Activated naive CD4-positive, alpha-beta T cell treated with anti-CD3 and anti-CD28 coated beads, Interleukin-2, amount 50 U/mL, for 16 hours (primary cell): ENCODE data around the gene ADCY1.

ENCODE experiments used
- DNase-seq: peaks from one replicate; pipeline ENCODE4 v3.0.0-alpha.2; 2020

Gene ADCY1

DNA sequence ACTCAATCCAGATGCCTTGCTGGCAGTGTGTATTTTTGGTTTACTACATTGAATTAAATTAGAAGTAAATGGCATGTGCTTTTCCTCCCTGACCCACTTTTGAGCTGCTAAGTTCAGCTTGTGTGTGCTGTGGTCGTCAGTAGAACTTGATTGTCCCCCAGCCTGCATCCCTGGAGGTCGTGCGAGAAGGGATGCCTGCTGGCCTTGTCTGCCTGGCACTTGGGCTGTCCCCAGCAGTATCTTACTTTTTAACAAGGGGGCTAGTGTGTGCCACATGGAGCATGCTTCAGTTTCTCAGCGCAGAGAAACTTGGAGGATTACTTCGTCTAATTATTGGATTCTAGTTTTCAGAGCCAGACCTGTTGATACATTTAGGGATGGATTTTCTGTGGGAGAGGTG, 80.2 kb downstream of the ADCY1 start:
- DNase-seq = no peak

- DNase-seq = no peak
Measured at GRCh38 chr7:45655539-45655938, 81.4 kb downstream of the ADCY1 start.

GRCh38 chr7:45656431-45656830, 82.3 kb downstream of the ADCY1 start:
- no peak for DNase-seq

GRCh38 chr7:45657136-45657889, 83.1 kb downstream of the ADCY1 start:
- no peak for DNase-seq

DNA sequence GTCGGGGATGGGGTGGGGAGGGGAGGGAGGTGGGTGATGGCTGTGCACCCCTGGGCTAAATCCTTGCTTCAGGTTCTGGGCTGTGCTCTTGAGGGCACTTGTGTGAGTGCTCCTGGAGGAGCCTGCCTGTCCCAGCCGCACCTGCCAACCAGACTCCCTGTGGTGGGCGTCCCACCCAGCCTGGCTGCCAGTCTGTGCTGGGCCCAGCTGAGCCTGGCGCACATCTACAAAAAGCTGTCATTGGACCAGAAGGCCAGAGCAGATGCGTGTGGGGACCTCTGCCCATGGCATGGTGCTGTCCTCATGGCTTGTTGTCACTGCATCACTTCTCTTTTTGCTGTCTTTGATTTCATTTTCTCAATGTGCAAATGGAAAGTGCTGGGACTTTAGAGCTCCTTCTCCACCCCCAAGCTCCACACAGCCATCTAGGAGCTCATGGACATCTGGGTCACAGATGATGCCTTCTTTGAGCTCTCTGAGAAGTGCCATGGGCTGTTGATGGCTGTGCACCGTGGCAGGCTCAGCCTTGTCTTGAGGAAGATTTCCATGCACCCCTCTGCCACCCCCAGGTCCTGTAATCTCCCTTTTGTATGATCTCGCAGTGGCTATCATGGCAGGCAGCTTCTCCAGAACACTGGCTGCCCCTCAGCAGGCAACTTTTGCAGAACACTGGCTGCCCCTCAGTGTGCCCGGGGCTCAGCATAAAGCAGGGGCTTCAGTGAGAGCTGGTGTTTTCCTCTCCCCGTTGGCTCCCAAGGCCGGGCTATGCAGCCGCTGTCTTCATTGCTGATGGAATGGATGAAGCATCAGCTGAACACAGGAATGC, 83.9 kb downstream of the ADCY1 start:
- no peak for DNase-seq

GRCh38 chr7:45658716-45659495, 84.7 kb downstream of the ADCY1 start:
- no peak for DNase-seq

DNA sequence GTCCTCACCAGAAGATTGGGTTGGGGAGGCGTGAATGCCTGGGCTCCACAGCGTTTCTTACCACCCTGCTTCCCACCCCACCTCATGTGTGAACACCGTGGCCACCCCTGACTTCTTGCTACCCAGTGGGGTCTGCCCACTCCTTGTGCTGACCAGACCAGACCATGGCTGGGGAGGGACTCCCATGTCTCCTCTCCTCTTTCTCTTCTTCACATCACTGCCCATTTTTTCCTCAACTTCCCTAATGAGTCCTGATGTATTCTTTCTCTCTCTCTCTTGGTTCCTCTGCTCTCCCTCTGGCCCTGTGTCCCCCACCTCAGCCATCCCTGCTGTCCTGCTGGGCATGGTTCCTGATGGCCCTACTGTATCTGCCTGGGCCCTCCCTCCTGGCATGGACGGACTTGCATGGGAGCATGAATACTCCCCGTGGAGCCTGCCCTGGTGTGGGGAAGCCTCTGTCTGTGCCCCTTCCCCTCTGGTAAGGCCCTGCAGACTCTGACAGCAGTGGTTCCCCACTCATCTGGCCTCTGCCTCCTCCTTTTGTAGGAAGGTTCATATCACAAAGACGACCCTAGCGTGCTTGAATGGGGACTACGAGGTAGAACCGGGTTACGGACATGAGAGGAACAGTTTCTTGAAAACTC, 85.5 kb downstream of the ADCY1 start:
- no peak for DNase-seq

DNA sequence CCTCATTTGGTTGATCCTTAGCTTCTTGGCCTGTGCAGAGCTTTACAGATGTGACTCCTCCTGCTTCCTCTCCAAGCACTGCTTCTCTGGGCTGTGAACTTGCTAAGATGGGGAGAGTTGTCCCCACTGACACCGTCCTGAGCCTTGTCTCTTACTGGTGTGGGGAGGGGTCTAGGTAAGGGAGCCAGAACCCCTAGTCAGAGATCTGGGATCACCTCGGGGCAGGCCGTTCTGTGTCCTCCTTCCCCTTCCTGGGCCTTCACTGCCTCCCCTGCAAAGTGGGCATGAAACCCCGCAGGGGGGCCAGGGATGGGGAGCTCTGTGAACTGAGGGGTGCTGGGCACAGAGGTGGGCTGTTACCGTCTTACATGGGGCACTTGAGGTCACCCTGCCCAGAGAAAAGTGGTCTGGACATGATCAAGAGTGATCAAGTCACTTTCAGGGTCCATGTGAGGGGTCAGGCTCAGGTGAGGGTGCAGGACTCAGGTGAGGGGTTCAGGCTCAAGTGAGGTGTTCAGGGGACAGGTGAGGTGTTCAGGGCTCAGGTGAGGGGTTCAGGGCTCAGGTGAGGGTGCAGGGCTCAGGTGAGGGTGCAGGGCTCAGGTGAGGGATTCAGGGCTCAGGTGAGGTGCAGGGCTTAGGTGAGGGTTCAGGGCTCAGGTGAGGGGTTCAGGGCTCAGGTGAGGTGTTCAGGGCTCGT, 86.2 kb downstream of the ADCY1 start:
- no peak for DNase-seq

DNA sequence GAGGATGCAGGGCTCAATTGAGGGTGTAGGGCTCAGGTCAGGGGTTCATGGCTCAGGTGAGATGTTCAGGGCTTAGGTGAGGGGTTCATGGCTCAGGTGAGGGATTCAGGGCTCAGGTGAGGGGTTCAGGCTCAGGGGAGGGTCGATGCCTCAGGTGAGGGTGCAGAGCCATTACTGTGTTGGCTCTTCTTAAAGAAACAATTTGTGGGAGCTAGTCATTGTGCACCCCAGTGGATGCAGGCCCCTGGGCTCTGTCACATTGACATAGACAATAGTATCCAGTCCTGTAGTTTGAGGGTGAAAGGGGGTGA, 86.7 kb downstream of the ADCY1 start:
- no peak for DNase-seq

DNA sequence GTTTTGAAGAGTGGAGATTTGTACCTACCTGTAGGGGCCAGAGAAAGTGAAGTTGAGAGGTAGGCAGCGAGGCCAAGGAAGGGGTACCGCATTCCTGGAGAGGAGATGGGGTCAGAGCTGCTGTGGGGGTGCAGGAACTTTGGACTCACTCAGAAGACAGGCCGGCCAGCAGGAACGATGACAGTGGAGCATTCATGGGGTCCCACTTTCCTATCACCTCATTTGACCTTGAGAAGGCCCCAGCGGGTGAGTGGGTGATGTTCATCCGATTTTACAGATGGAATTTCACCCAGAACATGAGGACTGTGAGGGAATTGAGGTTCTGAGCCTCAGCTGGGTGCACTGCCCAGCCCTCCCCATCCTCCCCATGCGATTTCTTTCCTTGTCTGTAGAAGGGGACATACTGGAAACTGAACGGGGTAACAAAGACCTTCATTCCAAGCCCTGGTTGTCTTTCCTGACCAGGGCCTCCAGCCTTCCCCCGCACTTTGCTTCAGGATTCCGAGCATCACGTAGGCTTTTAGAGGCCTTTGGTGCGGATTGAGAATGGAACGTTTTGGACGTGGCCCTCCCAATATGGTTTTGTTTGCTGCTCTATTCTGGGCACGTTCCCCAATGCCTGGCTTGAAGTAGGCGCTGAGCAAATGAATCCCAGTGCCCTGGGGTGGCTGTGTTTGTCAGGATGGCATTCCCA, 87.3 kb downstream of the ADCY1 start:
- no peak for DNase-seq

- DNase-seq = no peak
Measured at GRCh38 chr7:45662018-45662417, 87.8 kb downstream of the ADCY1 start.

- DNase-seq = no peak
Measured at GRCh38 chr7:45662540-45663166, 88.5 kb downstream of the ADCY1 start.

- DNase-seq = no peak
Measured at GRCh38 chr7:45663167-45663921, 89.2 kb downstream of the ADCY1 start.

DNA sequence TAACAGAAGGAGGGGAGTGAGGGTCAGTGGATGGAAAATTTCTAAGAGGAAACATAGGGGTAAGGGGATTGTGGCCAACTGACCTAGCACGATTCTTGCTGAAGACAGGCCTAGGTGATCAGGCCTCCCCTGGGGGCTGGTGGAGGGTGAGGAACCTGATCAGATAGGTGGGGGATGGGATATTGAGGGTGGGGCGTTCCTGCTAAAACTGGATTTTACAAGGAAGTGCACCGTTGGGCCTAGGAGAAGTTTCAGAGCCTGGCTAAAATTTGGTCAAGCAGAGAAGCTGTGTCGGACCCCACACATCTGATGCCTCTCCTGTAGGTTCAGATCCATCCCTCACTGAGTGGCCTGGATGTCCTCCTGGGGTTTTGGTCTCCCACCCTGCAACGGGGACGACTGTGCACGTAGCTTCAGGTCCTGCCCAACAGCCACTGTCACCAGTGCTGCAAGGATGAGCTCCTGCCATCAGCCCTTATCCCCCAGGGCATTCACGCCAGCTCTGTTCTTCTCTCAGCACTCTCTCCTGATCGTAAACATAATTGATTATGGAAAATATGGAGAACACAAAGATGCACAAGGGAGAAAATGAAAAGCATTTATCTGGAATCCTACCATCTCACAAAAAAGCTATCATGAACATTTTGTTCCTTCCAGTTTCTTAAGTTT, 89.9 kb downstream of the ADCY1 start:
- no peak for DNase-seq

DNA sequence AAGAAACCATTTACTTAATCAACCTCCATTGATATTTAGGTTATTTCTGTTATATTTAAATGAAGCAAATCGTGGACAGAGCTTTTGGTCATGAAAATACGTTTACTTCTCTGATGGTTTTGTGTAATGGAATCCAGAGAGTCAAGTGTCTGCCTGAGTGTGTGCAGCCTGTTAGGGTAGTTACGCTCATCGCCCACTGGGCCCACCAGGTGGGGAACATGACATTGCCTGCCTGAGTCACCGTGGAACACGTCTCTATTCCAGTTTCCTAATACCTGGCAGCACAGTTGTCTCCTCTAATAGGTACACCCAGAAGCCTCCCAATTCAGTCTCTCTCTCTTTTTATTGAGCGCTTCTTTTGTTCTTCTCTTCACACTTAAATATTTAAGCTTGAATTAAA, 91.0 kb downstream of the ADCY1 start:
- DNase-seq = no peak

DNA sequence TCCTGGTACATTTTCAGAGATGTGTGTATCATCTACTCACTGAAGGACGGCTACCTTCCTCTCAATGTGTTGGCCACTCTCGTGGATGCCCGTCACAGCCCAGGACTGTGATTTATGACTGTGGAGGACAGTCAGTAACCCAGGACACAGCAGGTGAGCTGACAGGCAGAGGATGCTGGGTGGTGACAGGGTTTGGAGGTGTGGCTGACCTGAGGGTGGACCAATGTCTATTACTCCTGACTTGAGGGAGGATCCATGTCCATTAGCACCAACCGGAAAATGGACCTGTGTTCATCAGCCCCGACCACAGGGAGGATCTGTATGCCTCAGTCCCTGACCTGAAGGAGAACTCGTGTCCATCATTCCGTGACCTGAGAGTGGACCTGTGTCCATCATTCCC, 96.1 kb downstream of the ADCY1 start:
- no peak for DNase-seq

GRCh38 chr7:45670717-45671116, 96.5 kb downstream of the ADCY1 start:
- DNase-seq = no peak

DNA sequence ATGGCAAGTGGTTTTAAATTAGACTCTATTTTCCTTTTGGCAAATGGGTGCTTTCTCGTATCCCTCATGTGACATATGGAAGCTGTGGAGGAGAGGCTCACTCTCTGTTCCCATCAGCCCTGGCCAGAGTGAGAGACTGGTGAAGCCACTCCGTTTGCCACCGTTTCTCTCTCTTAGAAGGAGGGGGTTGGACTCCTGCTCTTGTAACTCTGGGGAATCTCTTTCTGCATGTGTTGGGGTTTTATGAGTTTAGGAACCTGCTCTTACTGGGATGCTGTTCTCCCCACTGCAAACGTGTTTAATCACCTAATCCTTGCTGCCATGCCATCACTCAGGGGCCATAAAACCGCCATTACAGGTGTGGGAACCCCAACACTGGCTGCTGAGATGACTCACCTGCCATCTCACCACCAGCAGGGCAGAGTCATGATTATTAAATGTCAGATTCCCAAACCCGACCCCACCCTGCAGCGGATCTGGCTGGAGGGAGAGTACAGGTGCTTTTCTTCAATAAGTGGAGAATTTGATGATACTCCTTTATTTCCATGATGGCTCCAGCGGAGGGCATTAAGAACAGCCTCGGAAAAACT, 103.2 kb downstream of the ADCY1 start:
- DNase-seq = no peak

- DNase-seq = no peak
Measured at GRCh38 chr7:45679516-45679915, 105.3 kb downstream of the ADCY1 start.

GRCh38 chr7:45680776-45681175, 106.6 kb downstream of the ADCY1 start:
- DNase-seq = no peak
